Kidney epithelial cell (primary cell): ENCODE data around the gene RAP1GDS1. TPM values are rescaled to one million over a fixed set of nuclear protein-coding genes. Genes with fewer than 3 reads are reported as not detected.

ENCODE experiments used
- DNase-seq: peaks from one replicate; pipeline ENCODE4 v3.0.0-alpha.2; 2010; ENCODE audit warnings: low read depth
- H3K27me3 ChIP-seq: 2 replicates; pipeline ENCODE4 v1.6.0; 2011; ENCODE audit warnings: low read length; ENCODE audit not compliant: control insufficient read depth, insufficient read depth
- H3K36me3 ChIP-seq: 2 replicates; pipeline ENCODE4 v1.5.1; 2011; ENCODE audit warnings: low read length; ENCODE audit not compliant: control insufficient read depth, insufficient read depth
- H3K4me3 ChIP-seq: 2 replicates; pipeline ENCODE4 v1.5.1; 2011; ENCODE audit warnings: low read depth, mild to moderate bottlenecking, control low read depth, low read length
- total RNA-seq: library from RNA; depleted of rRNA; stranded (reverse); fragments of >200 nt; gene quantifications from 2 replicates; pipeline ENCODE4 v1.2.3, GENCODE V29; 2015
- TF ChIP-seq, protein P1 (sequence below): IDR thresholded peaks from 2 replicates; pipeline ENCODE4 v1.5.1; 2011; ENCODE audit warnings: mild to moderate bottlenecking, moderate library complexity, low read length, control low read depth, inconsistent platforms; ENCODE audit not compliant: insufficient read depth, poor library complexity, severe bottlenecking

The RAP1GDS1 gene
- total RNA-seq, 1 donor from 2014 or later = 53.3 TPM

DNA sequence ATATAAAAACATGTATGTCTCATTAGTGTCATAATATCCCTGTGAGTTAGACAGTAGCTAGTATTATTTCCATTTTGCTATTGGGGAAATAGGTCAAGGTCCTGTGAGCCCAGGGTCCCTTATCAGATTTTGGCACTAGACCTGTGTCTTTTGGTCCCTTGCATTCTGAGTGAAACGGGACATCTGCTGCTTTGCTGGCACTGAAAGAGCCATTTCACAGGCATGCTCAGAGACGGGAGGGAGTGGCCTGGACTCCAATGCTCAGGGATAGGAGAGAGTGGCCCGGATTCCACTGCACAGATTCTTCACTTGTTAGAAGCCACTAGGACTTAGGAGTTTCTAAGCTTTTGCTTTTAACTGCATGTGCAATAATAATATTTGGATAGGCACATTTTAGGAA lies 220.0 kb downstream of the RAP1GDS1 start:
- no peak overlapping the region for H3K4me3 ChIP-seq
- DNase-seq = no peak
- TF ChIP-seq, protein P1, sequence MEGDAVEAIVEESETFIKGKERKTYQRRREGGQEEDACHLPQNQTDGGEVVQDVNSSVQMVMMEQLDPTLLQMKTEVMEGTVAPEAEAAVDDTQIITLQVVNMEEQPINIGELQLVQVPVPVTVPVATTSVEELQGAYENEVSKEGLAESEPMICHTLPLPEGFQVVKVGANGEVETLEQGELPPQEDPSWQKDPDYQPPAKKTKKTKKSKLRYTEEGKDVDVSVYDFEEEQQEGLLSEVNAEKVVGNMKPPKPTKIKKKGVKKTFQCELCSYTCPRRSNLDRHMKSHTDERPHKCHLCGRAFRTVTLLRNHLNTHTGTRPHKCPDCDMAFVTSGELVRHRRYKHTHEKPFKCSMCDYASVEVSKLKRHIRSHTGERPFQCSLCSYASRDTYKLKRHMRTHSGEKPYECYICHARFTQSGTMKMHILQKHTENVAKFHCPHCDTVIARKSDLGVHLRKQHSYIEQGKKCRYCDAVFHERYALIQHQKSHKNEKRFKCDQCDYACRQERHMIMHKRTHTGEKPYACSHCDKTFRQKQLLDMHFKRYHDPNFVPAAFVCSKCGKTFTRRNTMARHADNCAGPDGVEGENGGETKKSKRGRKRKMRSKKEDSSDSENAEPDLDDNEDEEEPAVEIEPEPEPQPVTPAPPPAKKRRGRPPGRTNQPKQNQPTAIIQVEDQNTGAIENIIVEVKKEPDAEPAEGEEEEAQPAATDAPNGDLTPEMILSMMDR = no peak
- H3K27me3 ChIP-seq = no peaks in the 10 kb centered on the region
- no peaks in the 10 kb centered on the region for H3K36me3 ChIP-seq

DNA sequence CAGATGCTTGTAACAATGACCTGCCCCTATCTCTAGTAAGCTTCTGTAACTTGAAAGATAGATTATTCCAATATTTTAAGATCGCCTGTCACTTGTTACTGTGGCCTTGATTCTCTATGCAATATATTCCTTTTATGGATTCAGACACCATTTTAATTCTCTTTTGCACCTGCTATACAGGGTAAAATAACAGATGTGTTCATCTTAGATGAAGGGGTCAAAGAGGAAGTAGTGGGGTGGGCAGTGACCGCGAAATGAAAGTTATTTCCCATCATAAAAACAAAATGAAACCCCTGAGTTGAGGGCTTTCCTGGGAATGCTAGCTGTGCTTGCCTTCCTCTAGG lies 221.3 kb downstream of the RAP1GDS1 start:
- TF ChIP-seq, protein P1 = no peak
- Histone ChIP-seq H3K4me3 (no peak overlapping the region), H3K27me3 (no peaks in the 10 kb centered on the region), H3K36me3 (no peaks in the 10 kb centered on the region)
- DNase-seq = no peak

DNA sequence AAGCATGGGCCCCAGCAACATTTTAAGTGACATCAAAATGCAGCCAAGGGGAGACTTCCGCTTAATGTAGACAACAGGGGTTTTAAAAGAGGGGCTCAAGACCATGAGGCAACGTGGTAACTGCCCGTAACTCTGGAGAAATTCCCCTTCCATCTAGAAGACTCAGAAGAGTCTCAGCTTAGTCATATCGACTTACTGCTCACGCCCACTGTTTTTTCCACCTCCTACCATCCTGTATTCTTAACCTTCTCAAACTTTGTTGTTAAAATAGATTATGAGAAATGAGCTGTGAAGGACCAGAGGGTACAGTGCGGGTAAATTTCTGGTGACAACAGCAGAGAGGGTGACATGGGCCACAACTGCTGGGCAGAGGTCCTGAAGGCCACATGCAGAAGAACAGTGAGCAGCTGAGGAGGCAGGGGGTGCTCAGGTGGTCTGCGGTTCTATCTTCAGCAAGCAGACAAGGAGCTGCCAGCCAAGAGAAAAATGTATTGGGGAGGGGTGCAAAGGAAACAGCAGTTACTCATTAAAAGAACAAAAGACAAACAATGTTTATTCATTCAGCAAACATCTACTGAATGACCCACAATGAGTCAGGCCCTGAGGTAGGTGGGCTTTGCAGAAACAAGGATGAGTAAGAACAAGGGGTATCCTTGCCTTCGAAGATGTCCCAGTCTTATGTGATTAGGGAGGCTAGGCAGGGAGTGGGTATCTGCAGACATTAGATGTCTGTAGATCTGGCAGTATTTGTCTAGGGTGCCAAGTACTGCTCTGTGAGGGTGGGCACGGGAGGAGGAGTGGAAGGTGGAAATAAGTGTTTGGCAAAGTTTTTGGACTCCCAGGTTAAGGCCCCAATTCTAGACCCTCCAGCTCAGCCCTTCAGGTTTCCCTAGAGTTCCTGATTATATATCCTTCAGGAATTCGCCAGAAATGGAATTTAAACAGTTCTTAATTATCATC lies 221.9 kb downstream of the RAP1GDS1 start:
- Histone ChIP-seq H3K27me3 (no peaks in the 10 kb centered on the region), H3K4me3 (no peak overlapping the region), H3K36me3 (no peaks in the 10 kb centered on the region)
- DNase-seq = no peak
- TF ChIP-seq, protein P1 = no peak

DNA sequence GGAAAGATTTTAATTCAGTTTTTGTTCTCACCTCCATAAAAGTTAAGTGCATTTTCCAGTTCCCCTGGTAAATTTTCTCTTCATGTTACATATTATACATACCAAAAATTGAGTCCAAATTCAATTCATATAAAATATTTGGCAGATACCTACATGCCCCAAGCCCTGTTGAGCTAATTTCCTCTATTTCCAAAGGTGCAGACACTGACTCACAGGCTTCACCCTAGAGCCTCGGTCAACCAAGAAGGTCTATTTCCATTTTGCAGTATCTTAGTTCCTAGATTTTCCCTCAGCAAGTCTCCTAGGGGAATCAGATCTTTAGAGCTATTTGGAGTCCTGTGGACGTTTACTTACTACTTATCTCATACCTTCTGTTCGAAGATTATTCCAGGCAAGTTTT lies 222.8 kb downstream of the RAP1GDS1 start:
- no peak for DNase-seq
- TF ChIP-seq, protein P1 = no peak
- no peaks in the 10 kb centered on the region for H3K36me3 ChIP-seq
- no peak overlapping the region for H3K4me3 ChIP-seq
- no peaks in the 10 kb centered on the region for H3K27me3 ChIP-seq

DNA sequence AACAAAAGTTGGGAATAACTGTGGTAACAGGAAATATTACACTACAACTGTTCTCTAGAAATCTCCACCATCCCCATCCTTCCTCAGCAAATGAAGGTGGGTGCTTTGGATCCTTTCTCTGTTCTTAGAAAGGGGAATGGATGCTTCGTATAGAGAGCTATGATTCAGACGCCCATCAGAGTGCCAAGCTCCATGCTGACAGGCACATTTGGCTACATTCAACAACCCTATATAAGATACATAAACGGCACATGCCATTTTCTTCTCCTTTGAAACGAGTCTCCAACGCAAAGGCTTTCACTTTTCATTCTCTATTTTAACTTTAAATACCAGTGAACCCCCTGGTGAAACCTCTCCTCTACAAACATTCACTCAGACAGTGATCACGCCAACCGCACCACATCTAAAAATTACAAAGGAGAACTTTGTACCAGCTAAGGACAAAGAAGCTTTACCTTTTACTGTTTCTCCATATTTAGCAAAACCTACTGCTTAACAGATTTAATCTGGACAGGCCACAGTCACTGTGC lies 224.7 kb downstream of the RAP1GDS1 start:
- Histone ChIP-seq H3K36me3 (no peaks in the 10 kb centered on the region), H3K4me3 (no peak overlapping the region), H3K27me3 (no peaks in the 10 kb centered on the region)
- DNase-seq = no peak
- TF ChIP-seq, protein P1 = no peak

DNA sequence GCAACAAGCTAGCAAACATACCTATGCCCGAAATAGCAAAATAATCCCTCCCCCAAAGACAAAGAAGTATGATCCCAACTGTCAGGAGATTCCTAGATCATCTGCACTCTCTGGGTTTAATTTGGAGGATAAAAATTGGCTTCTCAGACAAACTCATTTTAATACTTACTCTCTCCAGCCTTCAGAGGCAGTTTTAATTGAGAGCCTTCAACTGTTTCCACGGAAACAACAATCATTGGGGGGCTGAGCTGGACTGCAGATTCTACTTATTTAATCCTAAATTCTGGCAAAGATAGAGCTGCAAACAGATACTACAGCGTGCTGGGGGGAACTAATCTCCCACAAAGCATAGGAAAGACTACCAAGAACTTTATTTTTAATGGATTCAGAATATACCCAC lies 229.1 kb downstream of the RAP1GDS1 start:
- Histone ChIP-seq H3K4me3 (no peak overlapping the region), H3K27me3 (no peaks in the 10 kb centered on the region), H3K36me3 (no peaks in the 10 kb centered on the region)
- TF ChIP-seq, protein P1 = no peak
- DNase-seq = no peak
